Transverse colon (tissue), 4 donors: ENCODE data around the gene PLPPR4. TPM values are rescaled to one million over a fixed set of nuclear protein-coding genes. Genes with fewer than 3 reads are reported as not detected.

Experiments
- DNase-seq: peaks from one replicate; pipeline ENCODE4 v3.0.0-alpha.2; 2019
- H3K27ac ChIP-seq, 4 donors: fragments of 200-600 bp; sonication (generic); 2 replicates each; pipeline ENCODE4 v1.5.1; 2016 to 2018; ENCODE audit warnings: inconsistent platforms in 4 of 4
- H3K27me3 ChIP-seq: fragments of 200-600 bp; sonication (generic); 2 replicates; pipeline ENCODE4 v1.5.1; 2017; ENCODE audit warnings: inconsistent platforms
- H3K36me3 ChIP-seq, 4 donors: fragments of 200-600 bp; sonication (generic); 2 replicates each; pipeline ENCODE4 v1.5.1; 2017 to 2019; ENCODE audit warnings: inconsistent platforms in 4 of 4
- H3K4me1 ChIP-seq, 4 donors: fragments of 200-600 bp; sonication (generic); 2 replicates each; pipeline ENCODE4 v1.5.1; 2017 to 2020; ENCODE audit warnings: inconsistent platforms in 4 of 4
- H3K4me3 ChIP-seq, 4 donors: fragments of 200-600 bp; sonication (generic); 1 replicate in 1 of 4; 2 replicates in 3 of 4; pipeline versions ENCODE4 v1.5.1 to v1.6.1; 2017 to 2019; ENCODE audit warnings: inconsistent platforms in 4 of 4
- H3K9me3 ChIP-seq, 2 donors: fragments of 200-600 bp; sonication (generic); 2 replicates each; pipeline ENCODE4 v1.5.1; 2017 to 2019; ENCODE audit warnings: inconsistent platforms in 2 of 2
- CTCF ChIP-seq, 5 experiments: fragments of 200-600 bp in 3 of 5; fragments of 450-650 bp in 2 of 5; sonication (generic) in 3 of 5; IDR thresholded peaks; 1 replicate in 2 of 5; 2 replicates in 3 of 5; pipeline ENCODE4 v1.5.1; 2016 to 2017; ENCODE audit warnings: antibody characterized with exemption in 5 of 5, inconsistent platforms in 3 of 5, mild to moderate bottlenecking in 2 of 5, moderate library complexity in 1 of 5
- EP300 ChIP-seq: sonication (generic); formaldehyde crosslinking; IDR thresholded peaks from one replicate; pipeline ENCODE4 v1.6.1; 2017; ENCODE audit warnings: antibody characterized with exemption, low read depth
- POLR2A ChIP-seq: fragments of 450-650 bp; IDR thresholded peaks from one replicate; pipeline ENCODE4 v1.6.1; 2016; ENCODE audit warnings: antibody characterized with exemption, mild to moderate bottlenecking, moderate library complexity
- POLR2AphosphoS5 ChIP-seq, 3 donors: sonication (generic); formaldehyde crosslinking; IDR thresholded peaks; one replicate each; pipeline ENCODE4 v1.6.1; 2016; ENCODE audit warnings: antibody characterized with exemption in 3 of 3
- WGBS, 2 donors: methylation state at CpG; one replicate each; pipeline ENCODE4 v1.1.5; 2018; ENCODE audit warnings: low coverage in 1 of 2; 5-methylcytosine and 5-hydroxymethylcytosine counted together
- in situ Hi-C, 4 donors: fragments of 200-750 bp; cut with MboI; loops; one replicate each; pipeline versions ENCODE4 v1.15.0 to v1.15.1; 2017; ENCODE audit warnings: low sequenced_read_pairs in 3 of 4, low pct_ligation_motif_present in 1 of 4, low pct_unique_long_range_greater_than_20kb in 1 of 4
- intact Hi-C: fragments of 100-400 bp; cut with DNase I; formaldehyde crosslinking; loops from one replicate; pipeline ENCODE4 v1.15.1; 2023; ENCODE audit warnings: low total_unique reads
- total RNA-seq, 4 donors: library from RNA; depleted of rRNA; stranded (reverse); fragments of >200 nt; gene quantifications; one replicate each; pipeline ENCODE4 v1.1.0, GENCODE V29; 2016

Gene PLPPR4
- total RNA-seq, 4 donors from 2014 or later: 0.37 to 21.5 (median 0.68) TPM

GRCh38 chr1:99218999-99219398 lies 45.3 kb upstream of the PLPPR4 start:
- in situ Hi-C loops: no loop called here

GRCh38 chr1:99227056-99227897 lies 37.0 kb upstream of the PLPPR4 start:
- 56 to 71% methylated on average over 2 to 3 of the region's 3 CpGs for WGBS, 2 donors
- intact Hi-C loops (no loop called here), in situ Hi-C loops (no loop called here)
- Histone ChIP-seq H3K4me1 (no peaks in the 10 kb centered on the region), H3K27ac (no peak overlapping the region), H3K36me3 (no peaks in the 10 kb centered on the region), H3K4me3 (no peak overlapping the region), H3K9me3 (no peaks in the 10 kb centered on the region), H3K27me3 (no peaks in the 10 kb centered on the region)
- no peak for TF ChIP-seq CTCF (IDR thresholded peaks at IDR 0.05)
- no peak for TF ChIP-seq POLR2AphosphoS5 (IDR thresholded peaks at IDR 0.05)
- no peak for TF ChIP-seq POLR2A
- TF ChIP-seq EP300: no peak
- DNase-seq: no peak

More at GRCh38 chr1:99218999-99219398, 45.3 kb upstream of the PLPPR4 start:
- Histone ChIP-seq H3K27ac (no peak overlapping the region), H3K27me3 (no peaks in the 10 kb centered on the region), H3K4me1 (no peaks in the 10 kb centered on the region), H3K9me3 (peaks cover 0 to 9% of the 10 kb centered on the region in 2 donors), H3K36me3 (no peaks in the 10 kb centered on the region), H3K4me3 (no peak overlapping the region)
- intact Hi-C loops: no loop called here
- DNase-seq: no peak
- TF ChIP-seq POLR2AphosphoS5 (IDR thresholded peaks at IDR 0.05): no peak

- WGBS, 2 donors: 57 to 70% methylated on average over 1 of the region's 2 CpGs
- in situ Hi-C loops: no loop called here
Observed at GRCh38 chr1:99228153-99228552, 36.1 kb upstream of the PLPPR4 start.

GRCh38 chr1:99229122-99229521 lies 35.2 kb upstream of the PLPPR4 start:
- in situ Hi-C loops (no loop called here), intact Hi-C loops (no loop called here)
- 67 to 77% methylated on average over 3 of the region's 3 CpGs for WGBS, 2 donors
- H3K9me3 ChIP-seq: no peaks in the 10 kb centered on the region
- H3K27ac ChIP-seq: no peak overlapping the region
- TF ChIP-seq CTCF (IDR thresholded peaks at IDR 0.05) (no peak), POLR2A (no peak), POLR2AphosphoS5 (IDR thresholded peaks at IDR 0.05) (no peak), EP300 (no peak)
- H3K4me1 ChIP-seq: no peaks in the 10 kb centered on the region
- DNase-seq: no peak
- no peaks in the 10 kb centered on the region for H3K27me3 ChIP-seq
- H3K36me3 ChIP-seq: no peaks in the 10 kb centered on the region
- H3K4me3 ChIP-seq: no peak overlapping the region

More at GRCh38 chr1:99228153-99228552, 36.1 kb upstream of the PLPPR4 start:
- DNase-seq: no peak
- intact Hi-C loops: no loop called here
- no peak overlapping the region for H3K4me3 ChIP-seq
- H3K4me1 ChIP-seq: no peaks in the 10 kb centered on the region
- no peaks in the 10 kb centered on the region for H3K36me3 ChIP-seq
- no peak for TF ChIP-seq POLR2A
- TF ChIP-seq POLR2AphosphoS5 (IDR thresholded peaks at IDR 0.05): no peak
- TF ChIP-seq EP300: no peak
- TF ChIP-seq CTCF (IDR thresholded peaks at IDR 0.05): no peak
- no peak overlapping the region for H3K27ac ChIP-seq
- H3K27me3 ChIP-seq: no peaks in the 10 kb centered on the region
- H3K9me3 ChIP-seq: no peaks in the 10 kb centered on the region

- in situ Hi-C loops: no loop called here
- no peak overlapping the region for H3K27ac ChIP-seq
Observed at GRCh38 chr1:99230695-99231094, 33.6 kb upstream of the PLPPR4 start.

More at GRCh38 chr1:99230695-99231094, 33.6 kb upstream of the PLPPR4 start:
- intact Hi-C loops: no loop called here
- no peak for DNase-seq
- no peak for TF ChIP-seq POLR2A
- TF ChIP-seq POLR2AphosphoS5 (IDR thresholded peaks at IDR 0.05): no peak
- TF ChIP-seq EP300: no peak
- no peak for TF ChIP-seq CTCF (IDR thresholded peaks at IDR 0.05)
- Histone ChIP-seq H3K4me3 (no peak overlapping the region), H3K9me3 (no peaks in the 10 kb centered on the region), H3K36me3 (no peaks in the 10 kb centered on the region), H3K4me1 (no peaks in the 10 kb centered on the region), H3K27me3 (no peaks in the 10 kb centered on the region)
